CD4-positive, alpha-beta T cell (primary cell): ENCODE data around the gene PKHD1. TPM values are rescaled to one million over a fixed set of nuclear protein-coding genes. Genes with fewer than 3 reads are reported as not detected.

ENCODE experiments used
- ATAC-seq: fragments of 200-7000 bp; cut with Tn5 transposase; one replicate; pipeline ENCODE4 v1.10.0; 2022; ENCODE audit warnings: mild to moderate bottlenecking; ENCODE audit not compliant: poor library complexity
- CTCF ChIA-PET: fragments of 350-600 bp; sonication (Branson Sonifier 250); formaldehyde crosslinking; loops from one replicate; lab custom pipeline; 2021; ENCODE audit warnings: antibody characterized with exemption, inconsistent platforms; lab: Charles Lee
- POLR2A ChIA-PET: fragments of 350-600 bp; sonication (Branson Sonifier 250); formaldehyde crosslinking; loops from one replicate; lab custom pipeline; 2021; ENCODE audit warnings: antibody characterized with exemption, inconsistent platforms; lab: Charles Lee
- DNase-seq, 14 experiments: peaks; one replicate each; pipeline ENCODE4 v3.0.0-alpha.2; 2013 to 2020; ENCODE audit warnings: mixed read lengths in 2 of 14
- H3K27ac ChIP-seq, 2 donors: one replicate each; pipeline versions ENCODE4 v1.5.1 to v1.7.0; 2013; ENCODE audit warnings: low read length in 2 of 2, low read depth in 1 of 2, mild to moderate bottlenecking in 1 of 2
- H3K27me3 ChIP-seq, 2 experiments: 1 replicate in 1 of 2; 2 replicates in 1 of 2; pipeline versions ENCODE4 v1.6.1 to v1.7.0; 2013; ENCODE audit warnings: low read length in 2 of 2, control low read depth in 1 of 2, mild to moderate bottlenecking in 1 of 2, moderate library complexity in 1 of 2; ENCODE audit not compliant: insufficient read depth in 2 of 2, control insufficient read depth in 1 of 2
- H3K36me3 ChIP-seq: one replicate; pipeline ENCODE4 v1.6.1; 2013; ENCODE audit warnings: low read length, control low read depth; ENCODE audit not compliant: insufficient read depth
- H3K4me1 ChIP-seq: one replicate; pipeline ENCODE4 v1.6.1; 2013; ENCODE audit warnings: low read length, control low read depth; ENCODE audit not compliant: insufficient read depth
- H3K4me3 ChIP-seq: one replicate; pipeline ENCODE4 v1.5.1; 2013; ENCODE audit warnings: mild to moderate bottlenecking, low read length, moderate library complexity
- H3K9me3 ChIP-seq, 2 experiments: 1 replicate in 1 of 2; 2 replicates in 1 of 2; pipeline versions ENCODE4 v1.6.1 to v1.7.0; 2013; ENCODE audit warnings: low read length in 2 of 2, mild to moderate bottlenecking in 2 of 2, control low read depth in 1 of 2, moderate library complexity in 1 of 2; ENCODE audit not compliant: control insufficient read depth in 1 of 2, insufficient read depth in 1 of 2
- H3K27ac Mint-ChIP-seq: one replicate; pipeline ENCODE4 v1.8.0; 2020; ENCODE audit warnings: mixed read lengths
- H3K27me3 Mint-ChIP-seq: one replicate; pipeline ENCODE4 v1.8.0; 2021; ENCODE audit warnings: mixed read lengths
- H3K36me3 Mint-ChIP-seq: one replicate; pipeline ENCODE4 v1.8.0; 2021; ENCODE audit warnings: low read depth, mixed read lengths
- H3K4me1 Mint-ChIP-seq: one replicate; pipeline ENCODE4 v1.8.0; 2021; ENCODE audit warnings: low read depth, mixed read lengths
- H3K4me3 Mint-ChIP-seq: one replicate; pipeline ENCODE4 v1.8.0; 2020; ENCODE audit warnings: mild to moderate bottlenecking, mixed read lengths
- H3K9me3 Mint-ChIP-seq: one replicate; pipeline ENCODE4 v1.8.0; 2020; ENCODE audit warnings: mixed read lengths
- CTCF ChIP-seq: fragments of 200-600 bp; IDR thresholded peaks from one replicate; pipeline ENCODE4 v1.8.0; 2022; ENCODE audit warnings: antibody characterized with exemption, mild to moderate bottlenecking
- intact Hi-C, 2 experiments: fragments of 100-400 bp; cut with DNase I in 1 of 2; cut with micrococcal nuclease in 1 of 2; formaldehyde crosslinking; loops; one replicate each; pipeline versions ENCODE4 v1.15.1 to v1.9.0; 2023 to 2025; cut with DNase I, micrococcal nuclease
- total RNA-seq, 174 experiments: library from RNA in 2 of 174; stranded (reverse) in 2 of 174; gene quantifications; one replicate each; pipeline ENCODE4 v1.2.3 and lab custom pipeline; 2021 to 2026

PKHD1 gene
- total RNA-seq, 2 experiments from 2014 or later, result 0.03 TPM; not detected in 1

- Histone ChIP-seq H3K4me1 (no peaks in the 10 kb centered on the region), H3K27ac (no peak overlapping the region), H3K4me3 (no peak overlapping the region), H3K36me3 (no peaks in the 10 kb centered on the region), H3K27me3 (no peaks in the 10 kb centered on the region), H3K9me3 (peaks cover 0 to 12% of the 10 kb centered on the region in 2 experiments)
- intact Hi-C loops, result no loop called here
- ATAC-seq, result no peak
- no peak for TF ChIP-seq CTCF
- H3K4me3 Mint-ChIP-seq, result no peak overlapping the region
- POLR2A ChIA-PET, result no interaction called here
- CTCF ChIA-PET, result no interaction called here
- no peaks in the 10 kb centered on the region for H3K36me3 Mint-ChIP-seq
- no peaks in the 10 kb centered on the region for H3K27me3 Mint-ChIP-seq
- H3K9me3 Mint-ChIP-seq, result peaks cover 19% of the 10 kb centered on the region
- H3K4me1 Mint-ChIP-seq, result no peaks in the 10 kb centered on the region
- DNase-seq, result no peak
- H3K27ac Mint-ChIP-seq, result no peak overlapping the region
Measured at GRCh38 chr6:51578362-51578761, 509.1 kb downstream of the PKHD1 start.

GRCh38 chr6:51574040-51574439, 513.4 kb downstream of the PKHD1 start:
- no peak for DNase-seq
- ATAC-seq, result no peak
- H3K27ac ChIP-seq, result no peak overlapping the region
- Mint-ChIP-seq H3K27ac (no peak overlapping the region), H3K4me3 (no peak overlapping the region), H3K4me1 (no peaks in the 10 kb centered on the region), H3K27me3 (no peaks in the 10 kb centered on the region), H3K9me3 (peaks cover 7% of the 10 kb centered on the region), H3K36me3 (no peaks in the 10 kb centered on the region)
- POLR2A ChIA-PET, result no interaction called here
- CTCF ChIA-PET, result no interaction called here
- H3K4me1 ChIP-seq, result no peaks in the 10 kb centered on the region
- no peak overlapping the region for H3K4me3 ChIP-seq
- peaks cover 0 to 2% of the 10 kb centered on the region in 2 experiments for H3K9me3 ChIP-seq
- H3K36me3 ChIP-seq, result no peaks in the 10 kb centered on the region
- TF ChIP-seq CTCF, result no peak
- H3K27me3 ChIP-seq, result no peaks in the 10 kb centered on the region
- intact Hi-C loops, result no loop called here

- CTCF ChIA-PET, result no interaction called here
- TF ChIP-seq CTCF, result no peak
- H3K36me3 Mint-ChIP-seq, result no peaks in the 10 kb centered on the region
- ATAC-seq (no peak), DNase-seq (no peak)
- no peaks in the 10 kb centered on the region for H3K9me3 ChIP-seq
- no peaks in the 10 kb centered on the region for H3K27me3 ChIP-seq
- H3K4me1 Mint-ChIP-seq, result no peaks in the 10 kb centered on the region
- H3K4me1 ChIP-seq, result no peaks in the 10 kb centered on the region
- no peaks in the 10 kb centered on the region for H3K36me3 ChIP-seq
- no peaks in the 10 kb centered on the region for H3K27me3 Mint-ChIP-seq
- no peak overlapping the region for H3K4me3 Mint-ChIP-seq
- H3K9me3 Mint-ChIP-seq, result peaks cover 3% of the 10 kb centered on the region
- H3K4me3 ChIP-seq, result no peak overlapping the region
- no peak overlapping the region for H3K27ac ChIP-seq
- no peak overlapping the region for H3K27ac Mint-ChIP-seq
- POLR2A ChIA-PET, result no interaction called here
- intact Hi-C loops, result no loop called here
Measured at GRCh38 chr6:51571168-51571567, 516.2 kb downstream of the PKHD1 start.
